ENCODE measurements around the gene CSNK1D.

CSNK1D gene

GRCh38 chr17:82226809-82227628 is 46.5 kb downstream of the CSNK1D start:
- DNase-seq = no peak

- DNase-seq = no peak
Measured at GRCh38 chr17:82226146-82226808, 47.2 kb downstream of the CSNK1D start.

- DNase-seq = no peak
Measured at GRCh38 chr17:82225368-82226029, 48.0 kb downstream of the CSNK1D start.

GRCh38 chr17:82224666-82225065 is 48.8 kb downstream of the CSNK1D start:
- no peak for DNase-seq

GRCh38 chr17:82223517-82223916 is 50.0 kb downstream of the CSNK1D start:
- DNase-seq = no peak

GRCh38 chr17:82222816-82223215 is 50.7 kb downstream of the CSNK1D start:
- DNase-seq = no peak

GRCh38 chr17:82221341-82221902 is 52.1 kb downstream of the CSNK1D start:
- no peak for DNase-seq

- no peak for DNase-seq
Measured at GRCh38 chr17:82219753-82220709, 53.5 kb downstream of the CSNK1D start.

- DNase-seq = no peak
Measured at GRCh38 chr17:82219083-82219482, 54.4 kb downstream of the CSNK1D start.

GRCh38 chr17:82218349-82219075 is 55.0 kb downstream of the CSNK1D start:
- DNase-seq = no peak

- DNase-seq = no peak
Measured at GRCh38 chr17:82217530-82218204, 55.8 kb downstream of the CSNK1D start.

GRCh38 chr17:82217120-82217529 is 56.4 kb downstream of the CSNK1D start:
- DNase-seq = no peak

GRCh38 chr17:82216301-82217119 is 57.0 kb downstream of the CSNK1D start:
- peak; percentile 50 for DNase-seq

- DNase-seq = no peak
Measured at GRCh38 chr17:82215972-82216300, 57.6 kb downstream of the CSNK1D start.

- no peak for DNase-seq
Measured at GRCh38 chr17:82215095-82215971, 58.2 kb downstream of the CSNK1D start.

- DNase-seq = no peak
Measured at GRCh38 chr17:82214012-82214628, 59.4 kb downstream of the CSNK1D start.

GRCh38 chr17:82213251-82214011 is 60.1 kb downstream of the CSNK1D start:
- peak; percentile 64 for DNase-seq

Data from activated T-cell treated with anti-CD3 and anti-CD28 coated beads, Interleukin-2, amount 50 U/mL, for 1 hour (primary cell).